Endothelial cell of umbilical vein (primary cell): ENCODE measurements around the gene CHGA. TPM values are rescaled to one million over a fixed set of nuclear protein-coding genes. Genes with fewer than 3 reads are reported as not detected.

Source experiments
- Bru-seq: library from RNA; stranded (reverse); fragments of 400-500 nt; gene quantifications from one replicate; lab custom pipeline; 2021; lab: Mats Ljungman, UMichigan
- BruChase-seq, 2 experiments: library from RNA; stranded (reverse); fragments of 400-500 nt; gene quantifications; one replicate each; lab custom pipeline; 2021; lab: Mats Ljungman, UMichigan
- BruUV-seq: library from RNA; stranded (reverse); fragments of 400-500 nt; replicated peaks from 2 replicates; lab custom pipeline; 2021; lab: Mats Ljungman, UMichigan
- CTCF ChIA-PET: fragments of 300-600, 350-600 bp; sonication (Branson Sonifier 250); formaldehyde crosslinking; loops from one replicate; lab custom pipeline; 2021; ENCODE audit warnings: antibody characterized with exemption, inconsistent platforms; lab: Charles Lee
- POLR2A ChIA-PET: fragments of 300-600, 350-600 bp; sonication (Branson Sonifier 250); formaldehyde crosslinking; loops from one replicate; lab custom pipeline; 2021; ENCODE audit warnings: antibody characterized with exemption, inconsistent platforms; lab: Charles Lee
- DNase-seq: peaks from one replicate; pipeline ENCODE4 v3.0.0-alpha.2; 2011; ENCODE audit warnings: low read depth, low spot score
- FAIRE-seq: peaks from 2 replicates; lab custom pipeline; 2011; peaks lifted over from hg19 to GRCh38; lab: Jason Lieb, UNC
- H2AFZ ChIP-seq: 2 replicates; pipeline ENCODE4 v1.6.0; 2012; ENCODE audit warnings: low read depth, low read length, control low read depth, inconsistent platforms
- H3K27ac ChIP-seq: 2 replicates; pipeline ENCODE4 v1.5.1; 2011; ENCODE audit warnings: low read depth, mild to moderate bottlenecking, control low read depth, low read length, moderate library complexity; ENCODE audit not compliant: insufficient read depth
- H3K27me3 ChIP-seq, 2 experiments: 2 replicates each; pipeline versions ENCODE4 v1.6.0 to v1.6.1; 2011; ENCODE audit warnings: low read length in 2 of 2, mixed read lengths in 1 of 2; ENCODE audit not compliant: control insufficient read depth in 2 of 2, insufficient read depth in 2 of 2
- H3K36me3 ChIP-seq, 2 experiments: 2 replicates in 1 of 2; 3 replicates in 1 of 2; pipeline ENCODE4 v1.5.1; 2011; ENCODE audit warnings: low read length in 2 of 2, mild to moderate bottlenecking in 1 of 2, moderate library complexity in 1 of 2; ENCODE audit not compliant: control insufficient read depth in 2 of 2, insufficient read depth in 2 of 2; ENCODE audit errors: extremely low read depth in 1 of 2
- H3K4me1 ChIP-seq: 3 replicates; pipeline ENCODE4 v1.5.1; 2011; ENCODE audit warnings: mild to moderate bottlenecking, low read length; ENCODE audit not compliant: control insufficient read depth, insufficient read depth; ENCODE audit errors: extremely low read depth
- H3K4me2 ChIP-seq: 2 replicates; pipeline ENCODE4 v1.6.1; 2011; ENCODE audit warnings: low read length, control low read depth, mixed read lengths; ENCODE audit not compliant: insufficient read depth
- H3K4me3 ChIP-seq, 3 experiments: fragments of 200-600 bp in 1 of 3; sonication (generic), shearing (Covaris generic) in 1 of 3; replicated peaks in 1 of 3; 2 replicates each; pipeline ENCODE4 v1.5.1; 2011 to 2016; ENCODE audit warnings: control low read depth in 3 of 3, low read length in 3 of 3, mild to moderate bottlenecking in 2 of 3, inconsistent platforms in 1 of 3, low read depth in 1 of 3, moderate library complexity in 1 of 3; ENCODE audit not compliant: insufficient read depth in 1 of 3
- H3K79me2 ChIP-seq: 2 replicates; pipeline ENCODE4 v1.6.0; 2012; ENCODE audit warnings: low read length, inconsistent platforms; ENCODE audit not compliant: control insufficient read depth, insufficient read depth
- H3K9ac ChIP-seq: replicated peaks from 2 replicates; pipeline ENCODE3; 2011; ENCODE audit warnings: low read length, control low read depth; ENCODE audit not compliant: insufficient read depth; ENCODE audit errors: extremely low read depth
- H3K9me1 ChIP-seq: replicated peaks from 3 replicates; pipeline ENCODE4 v1.6.0; 2011; ENCODE audit warnings: mild to moderate bottlenecking, low read length; ENCODE audit not compliant: control insufficient read depth, insufficient read depth; ENCODE audit errors: extremely low read depth
- H3K9me3 ChIP-seq: replicated peaks from 2 replicates; pipeline ENCODE4 v1.5.1; 2012; ENCODE audit warnings: low read length, inconsistent platforms; ENCODE audit not compliant: control insufficient read depth, insufficient read depth
- H4K20me1 ChIP-seq: replicated peaks from 2 replicates; pipeline ENCODE3; 2011; ENCODE audit warnings: mild to moderate bottlenecking, low read length; ENCODE audit not compliant: control insufficient read depth, insufficient read depth; ENCODE audit errors: extremely low read depth
- CTCF ChIP-seq, 2 donors: IDR thresholded peaks; 1 replicate in 1 of 2; 2 replicates in 1 of 2; pipeline ENCODE4 v1.5.1; 2011; ENCODE audit warnings: low read length in 2 of 2, mild to moderate bottlenecking in 2 of 2, moderate library complexity in 2 of 2, control low read depth in 1 of 2, inconsistent platforms in 1 of 2, low read depth in 1 of 2; ENCODE audit not compliant: insufficient read depth in 1 of 2; ENCODE audit errors: extremely low read depth in 1 of 2
- EZH2 ChIP-seq: IDR thresholded peaks from 2 replicates; pipeline ENCODE4 v1.6.1; 2012; ENCODE audit warnings: borderline replicate concordance, low read depth, mild to moderate bottlenecking, moderate library complexity, low read length, inconsistent platforms; ENCODE audit not compliant: severe bottlenecking
- FOS ChIP-seq: IDR thresholded peaks from 2 replicates; pipeline ENCODE4 v1.6.1; 2011; ENCODE audit warnings: mild to moderate bottlenecking, low read length, moderate library complexity, borderline replicate concordance; ENCODE audit not compliant: insufficient read depth
- GATA2 ChIP-seq: IDR thresholded peaks from 2 replicates; pipeline ENCODE4 v1.7.0; 2011; ENCODE audit warnings: low read depth, mild to moderate bottlenecking, moderate library complexity, mixed read lengths, low read length; ENCODE audit not compliant: insufficient read length, insufficient read depth
- JUN ChIP-seq: IDR thresholded peaks from 2 replicates; pipeline ENCODE4 v1.6.1; 2011; ENCODE audit warnings: borderline replicate concordance, low read depth; ENCODE audit not compliant: insufficient read length, insufficient read depth
- MAX ChIP-seq: IDR thresholded peaks from 2 replicates; pipeline ENCODE4 v1.6.1; 2011; ENCODE audit not compliant: insufficient read depth, insufficient read length
- MYC ChIP-seq: IDR thresholded peaks from one replicate; pipeline ENCODE4 v1.6.1; 2011; ENCODE audit warnings: mild to moderate bottlenecking, low read depth, low read length
- POLR2A ChIP-seq: IDR thresholded peaks from 2 replicates; pipeline ENCODE4 v1.6.1; 2012; ENCODE audit warnings: low read depth, mild to moderate bottlenecking, control low read depth, low read length
- POLR2AphosphoS5 ChIP-seq: IDR thresholded peaks from 2 replicates; pipeline ENCODE4 v1.6.1; 2012; ENCODE audit warnings: low read depth, mild to moderate bottlenecking, control low read depth, low read length, moderate library complexity; ENCODE audit not compliant: insufficient read depth
- dilution Hi-C: fragments of 300-500 bp; cut with MboI; formaldehyde crosslinking; loops from one replicate; pipeline ENCODE4 v1.15.0; 2019; ENCODE audit warnings: low sequenced_read_pairs; ENCODE audit not compliant: extremely low pct_ligation_motif_present
- intact Hi-C: fragments of 100-400 bp; cut with micrococcal nuclease; formaldehyde crosslinking; loops from one replicate; pipeline ENCODE4 v1.10.0; 2022
- long read RNA-seq: library from polyadenylated mRNA; stranded (forward); transcript quantifications from one replicate; pipeline ENCODE4 v2.0.0, GENCODE V29; 2021
- polyA minus RNA-seq, 3 experiments: library from RNA; depleted of rRNA, polyadenylated mRNA; stranded (reverse); fragments of >200 nt; gene quantifications; 1 replicate in 1 of 3; 2 replicates in 2 of 3; pipeline ENCODE4 v1.2.3, GENCODE V29; 2011
- polyA plus RNA-seq, 4 experiments: library from polyadenylated mRNA; depleted of rRNA in 3 of 4; stranded (reverse) in 3 of 4; unstranded in 1 of 4; fragments of >200 nt; gene quantifications; 2 replicates each; pipeline versions ENCODE4 v1.2.1 to v1.2.3, GENCODE V29; 2011 to 2012; ENCODE audit warnings: missing spikeins in 1 of 4
- total RNA-seq: library from RNA; stranded (reverse); gene quantifications from 2 replicates; pipeline ENCODE4 v1.2.3, GENCODE V29; 2021

Gene CHGA
- not detected in 2 replicates for total RNA-seq
- polyA plus RNA-seq = not detected in 2 replicates
- not detected in 2 replicates for polyA plus RNA-seq (2011; cell fraction: cytosol; rRNA removed)
- polyA plus RNA-seq (2011; cell fraction: nucleus; rRNA removed) = not detected in 2 replicates
- not detected in 2 replicates for polyA plus RNA-seq (2012)
- not detected in 2 replicates for polyA minus RNA-seq
- not detected for polyA minus RNA-seq (2011; cell fraction: cytosol; rRNA and poly(A)+ RNA removed)
- not detected in 2 replicates for polyA minus RNA-seq (2011; cell fraction: nucleus; rRNA and poly(A)+ RNA removed)
- not detected for Bru-seq, nascent RNA
- not detected for BruChase-seq, experiment 1, labeled RNA remaining after a 6-hour chase
- not detected for BruChase-seq, experiment 2, labeled RNA remaining after a 2-hour chase
- long read RNA-seq = 0 reads

- H3K79me2 ChIP-seq = no peaks in the 10 kb centered on the region
- DNase-seq (peak; percentile 40), FAIRE-seq (no peak)
- intact Hi-C loops (no loop called here), dilution Hi-C loops (no loop called here)
- ChIA-PET POLR2A (no interaction called here), CTCF (no interaction called here)
- no peak within 1 kb of the TSS for H3K4me3 ChIP-seq
- no peak within 1 kb of the TSS for H3K9ac ChIP-seq
- H3K27ac ChIP-seq = no peak within 1 kb of the TSS
- no TSS peak for BruUV-seq
- H3K9me1 ChIP-seq = no peaks in the 10 kb centered on the region
- H3K36me3 ChIP-seq = no peaks in the 10 kb centered on the region
- H3K4me2 ChIP-seq = no peak within 1 kb of the TSS
- H4K20me1 ChIP-seq = no peaks in the 10 kb centered on the region
- H2AFZ ChIP-seq = no peak within 1 kb of the TSS
- H3K4me1 ChIP-seq = no peaks in the 10 kb centered on the region
- H3K27me3 ChIP-seq = peaks cover 5 to 6% of the 10 kb centered on the region in 2 experiments
- TF ChIP-seq JUN = no peak
- no peak for TF ChIP-seq FOS
- TF ChIP-seq POLR2A = no peak
- TF ChIP-seq EZH2 = no peak
- TF ChIP-seq MAX = no peak
- TF ChIP-seq GATA2 = no peak
- no peak for TF ChIP-seq POLR2AphosphoS5
- TF ChIP-seq CTCF (IDR thresholded peaks at IDR 0.05; ENCODE audit: extremely low read depth in 1 of 2, insufficient read depth in 1 of 2, low read depth in 1 of 2, low read length in 2 of 2) = no peak
- no peak for TF ChIP-seq MYC
- H3K9me3 ChIP-seq = no peaks in the 10 kb centered on the region
These were observed at the start of gene CHGA for GRCh38 chr14:92922883-92923743. CHGA (plus strand) TSS chr14:92923150; CDS start chr14:92923360, 210 bp downstream.
